Measurements from ENCODE around the gene TNS3. TPM values are rescaled to one million over a fixed set of nuclear protein-coding genes. Genes with fewer than 3 reads are reported as not detected.

The TNS3 gene
- total RNA-seq, 2 experiments from 2014 or later = 0.12 to 0.19 TPM

DNA sequence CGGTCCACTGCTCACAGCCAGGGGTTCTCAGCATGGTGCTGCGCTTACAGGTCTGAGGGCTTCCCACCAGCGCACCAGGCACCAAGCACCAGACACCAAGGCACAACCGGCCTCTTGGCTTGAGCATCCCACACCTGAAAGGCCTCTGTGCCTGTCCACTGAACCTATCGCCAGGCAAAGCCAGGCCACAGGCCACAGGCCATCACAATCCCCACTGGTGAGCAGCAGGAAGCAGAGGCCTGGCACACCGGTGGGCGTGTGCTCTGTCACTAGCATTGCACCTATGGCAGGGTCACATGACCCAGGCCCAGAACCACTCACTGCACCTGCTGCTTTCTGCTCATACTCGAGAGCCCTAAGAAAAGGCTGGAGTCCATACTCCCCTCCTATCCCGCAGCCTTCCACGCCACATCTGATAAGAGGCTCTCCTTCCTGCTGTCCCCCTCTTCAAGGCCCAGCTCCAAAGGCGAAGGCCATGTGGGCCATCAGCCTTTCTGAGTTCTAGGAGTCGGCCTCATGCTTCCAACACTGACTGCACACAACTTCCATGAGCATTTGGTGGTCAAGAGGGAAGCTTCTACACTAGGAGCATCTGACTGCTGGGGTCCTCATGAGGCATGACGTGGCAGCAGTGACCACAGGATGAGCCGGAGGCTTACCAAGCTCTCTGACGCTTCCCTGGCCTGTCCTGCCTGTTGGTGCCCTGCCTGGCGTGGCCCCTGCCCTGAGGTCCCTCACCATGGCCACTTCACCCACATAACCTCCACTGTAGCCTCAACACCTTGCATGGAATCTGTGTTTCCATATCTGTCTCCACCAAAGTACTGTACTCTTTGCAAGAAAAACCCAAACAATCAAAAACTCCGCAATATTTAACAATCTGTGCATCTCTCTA is 166.3 kb downstream of the TNS3 start:
- no peaks in the 10 kb centered on the region for H3K4me1 Mint-ChIP-seq (ENCODE audit: low read depth)
- intact Hi-C loops (cut with micrococcal nuclease) = no loop called here
- peaks cover 5% of the 10 kb centered on the region for H3K9me3 Mint-ChIP-seq
- H3K27ac Mint-ChIP-seq = no peak overlapping the region
- H3K36me3 Mint-ChIP-seq (ENCODE audit: low read depth) = no peaks in the 10 kb centered on the region
- H3K27me3 Mint-ChIP-seq (ENCODE audit: low read depth) = peaks cover 3% of the 10 kb centered on the region
- DNase-seq = no peak
- CTCF ChIA-PET = no interaction called here
- no peak overlapping the region for H3K4me3 Mint-ChIP-seq

DNA sequence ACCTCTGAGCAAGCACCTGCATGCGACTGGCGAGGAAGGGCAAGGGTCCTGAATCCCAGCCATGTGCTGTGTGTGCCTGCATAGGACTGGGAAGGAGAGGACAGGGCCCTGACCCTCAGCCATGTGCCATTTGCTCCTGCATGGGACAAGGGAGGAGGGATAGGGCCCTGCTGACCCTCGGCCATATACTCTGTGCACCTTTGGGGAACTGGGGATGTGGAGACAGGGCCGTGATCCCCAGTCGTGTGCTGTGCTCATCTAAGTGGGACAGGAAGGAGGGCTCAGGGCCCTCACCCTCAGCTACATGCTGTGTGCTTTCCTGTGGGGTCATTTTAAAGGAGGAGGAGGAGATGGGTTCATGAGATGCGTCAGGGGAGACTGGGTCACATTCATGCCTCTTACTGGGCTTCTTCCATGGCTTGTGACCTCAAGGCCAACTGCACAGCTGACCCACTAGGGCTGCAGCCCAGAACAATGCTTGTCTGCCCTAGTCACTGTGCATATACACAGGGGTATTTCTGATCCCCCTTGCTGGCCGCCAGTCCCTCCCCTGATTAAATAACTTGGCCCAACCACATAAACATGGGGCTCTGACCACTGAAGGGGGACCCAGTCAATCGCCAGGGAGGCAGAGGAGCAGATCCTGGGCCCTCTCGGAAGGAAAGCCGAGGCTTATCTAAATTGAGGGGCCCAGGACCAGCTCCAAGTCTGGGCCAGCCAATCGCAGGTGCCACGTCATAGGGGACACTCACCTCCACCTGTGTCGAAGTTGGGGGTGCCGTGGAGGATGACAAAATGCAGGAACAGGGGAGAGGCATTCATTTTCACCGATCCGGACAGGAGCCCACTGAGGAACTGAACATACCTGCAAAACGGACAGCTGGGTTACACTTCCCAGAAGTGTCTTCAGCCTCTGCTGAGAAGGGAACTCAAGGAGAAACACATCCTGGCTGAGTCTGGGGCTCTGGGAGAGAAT is 167.3 kb downstream of the TNS3 start:
- Mint-ChIP-seq H3K27ac (no peak overlapping the region), H3K27me3 (ENCODE audit: low read depth) (peaks cover 3% of the 10 kb centered on the region), H3K4me1 (ENCODE audit: low read depth) (no peaks in the 10 kb centered on the region), H3K36me3 (ENCODE audit: low read depth) (no peaks in the 10 kb centered on the region), H3K4me3 (no peak overlapping the region), H3K9me3 (peaks cover 1% of the 10 kb centered on the region)
- intact Hi-C loops (cut with micrococcal nuclease) = no loop called here
- CTCF ChIA-PET = no interaction called here
- no peak for DNase-seq

DNA sequence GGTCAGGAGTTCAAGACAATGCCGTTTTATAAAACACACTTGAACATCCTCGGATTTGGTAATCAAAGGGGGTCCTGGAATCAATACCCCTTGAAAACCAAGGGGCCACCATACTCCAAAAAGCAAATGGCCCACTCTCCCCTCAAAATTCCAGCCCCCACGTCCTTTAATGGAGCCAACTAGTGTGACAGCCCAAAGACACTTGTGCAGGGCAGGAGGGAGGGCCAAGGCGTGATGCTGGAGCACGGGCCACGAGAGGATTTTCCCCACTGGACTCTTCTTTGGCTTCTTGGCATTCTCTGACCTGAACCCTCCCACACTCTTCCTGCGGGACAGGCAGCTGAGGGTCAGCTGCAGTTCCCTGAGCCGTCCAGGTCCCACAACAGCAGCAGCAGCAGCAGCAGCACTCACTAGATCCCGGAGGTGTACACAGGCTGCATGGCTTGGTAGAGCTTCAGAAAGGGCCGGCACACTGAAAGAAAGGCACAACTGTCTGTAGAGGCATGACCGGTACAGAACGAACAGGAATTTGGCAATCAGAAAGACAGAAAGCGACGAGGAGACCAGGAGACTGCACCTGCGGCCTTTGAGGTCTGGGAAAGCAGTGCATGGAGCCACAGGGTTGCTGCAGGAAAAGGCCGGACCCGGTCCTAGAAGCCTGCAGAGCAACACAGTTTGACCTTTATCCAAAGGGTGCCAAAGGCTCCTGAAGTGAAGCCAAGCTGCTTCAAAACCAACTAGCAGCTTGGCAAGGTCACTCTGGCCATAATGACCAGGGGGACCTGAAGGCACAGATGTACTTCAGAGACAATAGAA is 168.2 kb downstream of the TNS3 start:
- intact Hi-C loops (cut with micrococcal nuclease) = no loop called here
- Mint-ChIP-seq H3K4me1 (ENCODE audit: low read depth) (no peaks in the 10 kb centered on the region), H3K27ac (no peak overlapping the region), H3K4me3 (no peak overlapping the region), H3K9me3 (no peaks in the 10 kb centered on the region), H3K36me3 (ENCODE audit: low read depth) (no peaks in the 10 kb centered on the region), H3K27me3 (ENCODE audit: low read depth) (peaks cover 3% of the 10 kb centered on the region)
- CTCF ChIA-PET = interaction anchor here (0.6 kb wide), 1 partner anchor 206 kb away, joined by 7 read pairs; no protein-coding TSS in a partner anchor
- DNase-seq = no peak

DNA sequence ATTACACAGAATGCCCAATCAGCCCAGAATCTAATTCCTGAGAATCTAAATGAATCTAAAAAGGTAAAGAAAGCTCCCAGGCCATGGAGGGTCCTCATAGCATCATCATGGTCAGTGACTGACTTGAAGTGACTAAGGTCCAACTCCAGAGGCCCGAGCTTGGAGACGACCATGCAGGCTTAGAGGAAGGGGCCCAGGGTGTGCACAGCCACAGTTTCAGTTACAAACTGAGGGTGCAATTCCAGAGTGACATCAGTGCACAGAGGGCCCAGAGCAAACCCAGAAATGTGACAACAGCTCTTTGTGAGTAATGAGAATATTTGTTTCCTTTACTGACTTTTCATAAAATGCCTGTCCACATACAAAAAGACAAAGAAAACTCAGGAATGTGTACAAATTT is 170.0 kb downstream of the TNS3 start:
- Mint-ChIP-seq H3K36me3 (ENCODE audit: low read depth) (no peaks in the 10 kb centered on the region), H3K4me1 (ENCODE audit: low read depth) (no peaks in the 10 kb centered on the region), H3K27ac (no peak overlapping the region), H3K27me3 (ENCODE audit: low read depth) (peaks cover 3% of the 10 kb centered on the region), H3K4me3 (no peak overlapping the region), H3K9me3 (no peaks in the 10 kb centered on the region)
- CTCF ChIA-PET = no interaction called here
- no peak for DNase-seq
- intact Hi-C loops (cut with micrococcal nuclease) = no loop called here

DNA sequence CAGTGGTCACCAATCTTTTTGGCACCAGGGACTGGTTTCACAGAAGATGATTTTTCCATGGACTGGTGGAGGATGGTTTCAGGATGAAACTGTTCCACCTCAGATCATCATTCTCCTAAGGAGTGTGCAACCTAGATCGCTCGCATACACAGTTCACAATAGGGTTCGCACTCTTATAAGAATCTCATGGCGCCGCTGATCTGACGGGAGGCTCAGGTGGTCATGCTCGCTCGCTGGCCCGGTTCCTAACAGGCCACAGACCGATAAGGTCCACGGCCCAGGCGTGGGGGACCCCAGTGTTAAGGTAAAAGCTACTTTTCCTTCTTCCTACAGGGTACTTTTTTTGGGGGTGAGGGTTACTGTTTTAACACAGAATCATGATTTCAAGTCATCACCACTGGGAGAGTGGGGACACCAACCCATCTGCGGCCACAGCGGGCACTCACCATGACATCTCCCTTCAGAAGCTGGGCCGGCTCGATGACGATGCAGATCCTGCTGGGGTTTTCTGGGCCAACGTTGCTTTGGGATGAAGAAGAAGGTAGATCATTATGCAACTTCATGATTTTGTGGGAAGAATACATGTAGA is 170.5 kb downstream of the TNS3 start:
- peaks cover 3% of the 10 kb centered on the region for H3K27me3 Mint-ChIP-seq (ENCODE audit: low read depth)
- H3K4me1 Mint-ChIP-seq (ENCODE audit: low read depth) = no peaks in the 10 kb centered on the region
- H3K4me3 Mint-ChIP-seq = no peak overlapping the region
- intact Hi-C loops (cut with micrococcal nuclease) = no loop called here
- no peak overlapping the region for H3K27ac Mint-ChIP-seq
- no peak for DNase-seq
- no peaks in the 10 kb centered on the region for H3K36me3 Mint-ChIP-seq (ENCODE audit: low read depth)
- CTCF ChIA-PET = no interaction called here
- no peaks in the 10 kb centered on the region for H3K9me3 Mint-ChIP-seq

DNA sequence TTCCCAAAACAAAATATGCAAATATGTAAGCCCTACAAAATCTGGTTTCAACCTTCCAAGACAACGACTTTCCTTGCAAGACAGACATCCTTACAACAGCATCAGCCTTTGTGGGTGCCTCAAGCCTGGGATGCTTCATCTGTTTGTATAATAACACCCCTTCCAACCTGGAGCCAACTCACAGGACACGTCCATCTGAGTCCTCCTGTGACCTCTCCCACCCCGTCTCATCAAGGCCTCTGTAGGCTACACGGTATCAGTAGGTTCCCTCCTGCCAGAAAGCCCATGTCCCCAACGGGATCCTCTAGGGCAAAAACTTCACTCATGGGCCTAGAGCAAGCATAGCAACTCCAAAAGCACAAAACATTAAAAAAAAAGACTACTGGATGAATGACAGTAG is 173.2 kb downstream of the TNS3 start:
- Mint-ChIP-seq H3K4me3 (no peak overlapping the region), H3K36me3 (ENCODE audit: low read depth) (no peaks in the 10 kb centered on the region), H3K27me3 (ENCODE audit: low read depth) (no peaks in the 10 kb centered on the region), H3K9me3 (no peaks in the 10 kb centered on the region), H3K4me1 (ENCODE audit: low read depth) (peaks cover 1% of the 10 kb centered on the region), H3K27ac (no peak overlapping the region)
- no peak for DNase-seq
- CTCF ChIA-PET = no interaction called here
- intact Hi-C loops (cut with micrococcal nuclease) = no loop called here

DNA sequence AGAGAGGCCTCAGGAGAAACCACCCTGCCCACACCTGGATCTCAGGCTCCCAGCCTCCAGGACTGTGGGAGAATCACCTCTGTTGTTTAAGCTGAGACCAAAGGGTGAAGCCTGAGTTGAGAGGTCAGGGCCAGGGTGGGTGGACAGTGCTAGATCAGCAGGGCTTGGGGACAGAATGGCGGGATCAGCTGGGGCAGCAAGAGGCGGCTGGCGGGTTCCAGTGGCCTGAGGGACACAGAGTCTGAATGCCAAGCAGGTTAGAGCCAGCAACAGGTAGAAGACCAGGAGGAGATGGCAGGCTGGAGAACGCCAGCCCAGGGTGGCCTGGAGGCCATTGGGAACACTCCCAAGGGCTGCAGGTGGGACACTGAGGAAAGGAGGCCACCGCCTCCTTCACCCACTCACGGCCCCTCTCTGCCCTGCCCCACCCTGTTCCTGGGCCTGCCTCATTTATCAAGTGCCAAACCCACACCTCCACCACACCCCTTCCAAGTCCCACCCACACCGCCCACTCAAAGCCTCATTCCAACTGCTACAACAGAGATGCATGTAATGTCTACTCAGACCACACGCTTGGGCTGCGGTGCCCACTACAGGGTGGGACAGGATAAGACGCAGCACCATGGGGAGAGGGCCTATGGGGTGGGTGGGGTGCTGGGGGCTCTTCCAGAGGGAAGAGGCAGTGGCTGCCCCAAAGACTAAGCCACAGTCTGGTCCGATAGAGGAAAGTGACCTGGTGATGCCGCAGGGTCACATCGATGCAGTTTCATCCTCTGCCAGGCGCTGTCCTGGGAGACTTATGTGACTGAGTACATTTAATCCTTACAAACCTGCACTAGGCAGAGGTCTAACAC is 173.9 kb downstream of the TNS3 start:
- Mint-ChIP-seq H3K27me3 (ENCODE audit: low read depth) (no peaks in the 10 kb centered on the region), H3K9me3 (no peaks in the 10 kb centered on the region), H3K36me3 (ENCODE audit: low read depth) (no peaks in the 10 kb centered on the region), H3K4me3 (no peak overlapping the region), H3K4me1 (ENCODE audit: low read depth) (peaks cover 1% of the 10 kb centered on the region), H3K27ac (no peak overlapping the region)
- intact Hi-C loops (cut with micrococcal nuclease) = no loop called here
- CTCF ChIA-PET = no interaction called here
- DNase-seq = no peak

DNA sequence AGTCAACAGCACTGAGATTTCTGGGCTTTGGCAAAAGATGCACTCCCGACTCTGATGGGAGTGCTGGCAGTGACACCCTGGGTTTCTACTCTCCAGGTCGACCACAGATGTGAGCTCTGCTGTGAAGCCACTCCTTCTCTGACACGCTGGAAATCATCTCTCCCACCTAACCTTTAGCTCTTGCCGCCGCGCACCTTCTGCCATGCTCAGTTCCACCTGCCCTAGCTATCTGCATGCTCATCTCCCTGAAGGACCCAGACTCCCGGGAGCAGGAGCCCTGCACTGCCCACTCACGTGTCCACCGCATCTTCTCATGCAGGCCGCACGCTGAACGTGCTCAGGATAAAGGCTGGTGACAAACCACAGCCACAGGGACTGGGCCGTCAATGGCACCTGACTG is 174.8 kb downstream of the TNS3 start:
- intact Hi-C loops (cut with micrococcal nuclease) = no loop called here
- H3K36me3 Mint-ChIP-seq (ENCODE audit: low read depth) = no peaks in the 10 kb centered on the region
- CTCF ChIA-PET = no interaction called here

DNA sequence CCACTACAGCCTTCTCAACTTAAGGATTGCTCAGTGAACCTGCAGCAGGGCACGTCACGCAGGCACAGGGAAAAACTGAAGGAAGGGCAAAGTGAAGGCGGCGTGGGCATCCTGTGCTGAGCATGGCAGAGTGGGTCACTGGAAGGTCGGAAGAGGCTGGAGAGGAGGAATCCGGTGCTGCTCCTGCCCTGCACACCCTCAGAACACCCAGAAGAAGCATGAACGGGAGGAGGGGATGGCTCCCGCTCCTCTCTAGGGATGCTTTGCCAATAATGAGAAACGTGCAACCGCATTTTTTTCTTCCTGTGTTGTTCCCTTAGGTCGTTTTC is 175.1 kb downstream of the TNS3 start:
- DNase-seq = no peak
- no peaks in the 10 kb centered on the region for H3K36me3 Mint-ChIP-seq (ENCODE audit: low read depth)
- CTCF ChIA-PET = no interaction called here
- H3K4me3 Mint-ChIP-seq = no peak overlapping the region
- H3K27ac Mint-ChIP-seq = no peak overlapping the region
- H3K27me3 Mint-ChIP-seq (ENCODE audit: low read depth) = no peaks in the 10 kb centered on the region
- intact Hi-C loops (cut with micrococcal nuclease) = no loop called here
- peaks cover 1% of the 10 kb centered on the region for H3K4me1 Mint-ChIP-seq (ENCODE audit: low read depth)
- H3K9me3 Mint-ChIP-seq = no peaks in the 10 kb centered on the region

More for the DNA sequence above, 174.8 kb downstream of the TNS3 start:
- Mint-ChIP-seq H3K27me3 (ENCODE audit: low read depth) (no peaks in the 10 kb centered on the region), H3K4me3 (no peak overlapping the region), H3K27ac (no peak overlapping the region), H3K9me3 (no peaks in the 10 kb centered on the region), H3K4me1 (ENCODE audit: low read depth) (peaks cover 1% of the 10 kb centered on the region)
- no peak for DNase-seq

DNA sequence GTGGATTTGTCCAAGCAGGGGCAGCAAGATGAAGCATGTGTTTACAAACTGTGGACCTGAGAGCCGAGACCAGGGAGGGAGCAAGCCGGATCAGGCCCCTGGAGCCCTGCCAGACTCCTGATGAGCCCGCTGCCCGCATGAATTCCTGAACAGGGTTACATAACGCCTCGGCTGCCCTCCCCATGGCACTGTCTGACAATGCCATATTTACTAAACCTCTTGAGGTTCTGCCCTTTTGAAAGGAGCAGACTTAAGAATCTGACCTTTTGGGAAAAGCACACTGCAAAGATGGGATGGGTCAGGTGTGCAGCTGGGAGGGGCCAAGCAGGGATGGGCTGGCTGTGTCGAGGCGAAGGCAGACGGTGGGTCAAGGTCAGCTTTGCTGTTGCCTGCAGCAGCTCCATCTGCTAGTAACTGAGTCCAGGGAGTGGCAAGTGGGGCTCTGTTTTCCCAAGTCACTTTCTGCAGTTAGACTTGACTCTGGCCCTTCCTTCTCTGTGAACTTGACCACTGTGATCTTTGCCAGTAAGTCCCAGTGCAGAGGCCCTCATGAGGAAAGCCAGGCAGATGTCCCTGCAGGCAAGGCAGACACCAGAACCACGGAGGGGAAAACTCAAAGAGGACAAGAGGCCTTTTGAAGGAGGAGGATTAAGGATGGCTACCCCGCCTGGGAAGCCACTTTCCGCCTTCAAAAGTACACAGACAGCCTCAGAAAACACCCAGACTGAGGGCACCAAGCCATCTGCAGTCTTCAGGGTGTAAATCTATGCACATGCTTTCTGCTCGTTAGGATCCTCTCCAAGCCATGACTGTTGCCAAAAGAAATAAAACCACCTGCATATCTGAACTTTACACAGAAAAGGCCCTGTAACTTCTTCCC is 175.8 kb downstream of the TNS3 start:
- Mint-ChIP-seq H3K4me3 (no peak overlapping the region), H3K4me1 (ENCODE audit: low read depth) (peaks cover 1% of the 10 kb centered on the region), H3K27ac (no peak overlapping the region), H3K27me3 (ENCODE audit: low read depth) (no peaks in the 10 kb centered on the region), H3K36me3 (ENCODE audit: low read depth) (no peaks in the 10 kb centered on the region), H3K9me3 (no peaks in the 10 kb centered on the region)
- intact Hi-C loops (cut with micrococcal nuclease) = no loop called here
- no peak for DNase-seq
- CTCF ChIA-PET = no interaction called here
